Spleen (tissue), 11 donors: ENCODE measurements around the gene NFE2L1. TPM values are rescaled to one million over a fixed set of nuclear protein-coding genes. Genes with fewer than 3 reads are reported as not detected.
"Not testable (repeated sequence)": the region's sequence is repeated elsewhere in the genome, so short reads cannot be mapped to it uniquely, and the experiment has no call there.

Experiments
- DNase-seq: peaks from one replicate; pipeline ENCODE4 v3.0.0-alpha.2; 2020
- H3K27ac ChIP-seq, 8 donors: fragments of 200-600 bp; sonication (generic) in 7 of 8; 1 replicate in 4 of 8; 2 replicates in 4 of 8; pipeline versions ENCODE4 v1.5.0 to v1.8.0; 2016 to 2021; ENCODE audit warnings: inconsistent platforms in 4 of 8, mild to moderate bottlenecking in 4 of 8, moderate library complexity in 1 of 8
- H3K27me3 ChIP-seq, 7 donors: fragments of 200-600 bp; sonication (generic) in 6 of 7; replicated peaks in 1 of 7; 1 replicate in 4 of 7; 2 replicates in 3 of 7; pipeline versions ENCODE4 v1.5.0 to v1.8.0; 2016 to 2021; ENCODE audit warnings: inconsistent platforms in 3 of 7, mild to moderate bottlenecking in 1 of 7
- H3K36me3 ChIP-seq, 6 donors: fragments of 200-600 bp; sonication (generic) in 5 of 6; 1 replicate in 4 of 6; 2 replicates in 2 of 6; pipeline versions ENCODE4 v1.5.0 to v1.8.0; 2016 to 2021; ENCODE audit warnings: inconsistent platforms in 2 of 6
- H3K4me1 ChIP-seq, 6 donors: fragments of 200-600 bp; sonication (generic) in 5 of 6; 1 replicate in 3 of 6; 2 replicates in 3 of 6; pipeline versions ENCODE4 v1.5.0 to v1.8.0; 2016 to 2021; ENCODE audit warnings: inconsistent platforms in 3 of 6
- H3K4me3 ChIP-seq, 8 donors: fragments of 200-600 bp; sonication (generic) in 7 of 8; 1 replicate in 4 of 8; 2 replicates in 4 of 8; pipeline versions ENCODE4 v1.5.0 to v1.8.0; 2016 to 2021; ENCODE audit warnings: inconsistent platforms in 4 of 8, mild to moderate bottlenecking in 4 of 8, moderate library complexity in 2 of 8
- H3K9me3 ChIP-seq, 8 donors: fragments of 200-600 bp; sonication (generic) in 7 of 8; 1 replicate in 4 of 8; 2 replicates in 4 of 8; pipeline versions ENCODE4 v1.5.0 to v1.8.0; 2016 to 2021; ENCODE audit warnings: inconsistent platforms in 4 of 8
- CTCF ChIP-seq, 11 experiments: fragments of 200-600 bp in 7 of 11; fragments of 450-650 bp in 4 of 11; sonication (generic) in 4 of 11; IDR thresholded peaks in 8 of 11; conservative IDR thresholded peaks in 3 of 11; 1 replicate in 7 of 11; 2 replicates in 4 of 11; pipeline versions ENCODE4 v1.4.0 to v1.8.0; 2016 to 2021; ENCODE audit warnings: antibody characterized with exemption in 11 of 11, inconsistent platforms in 4 of 11, mild to moderate bottlenecking in 1 of 11
- POLR2A ChIP-seq, 3 donors: fragments of 450-650 bp; IDR thresholded peaks; one replicate each; pipeline ENCODE4 v1.5.1; 2017; ENCODE audit warnings: antibody characterized with exemption in 3 of 3, mild to moderate bottlenecking in 1 of 3
- POLR2AphosphoS5 ChIP-seq, 3 donors: sonication (generic); formaldehyde crosslinking; IDR thresholded peaks; one replicate each; pipeline ENCODE4 v1.5.1; 2017; ENCODE audit warnings: antibody characterized with exemption in 3 of 3
- WGBS, 5 donors: extraction: QIAGEN DNeasy Blood & Tissue Kit in 3 of 5; methylation state at CpG; one replicate each; pipeline versions ENCODE4 v1.1.5 to v1.1.7; 2013 to 2018; 5-methylcytosine and 5-hydroxymethylcytosine counted together
- intact Hi-C: fragments of 100-400 bp; cut with DNase I; formaldehyde crosslinking; loops from one replicate; pipeline ENCODE4 v1.15.0; 2023; ENCODE audit warnings: low total_unique reads
- polyA plus RNA-seq, 3 donors: library from polyadenylated mRNA; stranded (reverse); fragments of 200-250 nt; gene quantifications; one replicate each; pipeline ENCODE4 v1.2.1, GENCODE V29; 2013
- total RNA-seq, 7 donors: library from RNA; depleted of rRNA in 3 of 7; stranded (reverse); fragments of >200 nt in 3 of 7; fragmentation: NEBNext Ultra II Directional in 4 of 7; extraction: Animal tissue kit (Norgen Biotek cat#: 25700) in 4 of 7; gene quantifications; one replicate each; pipeline versions ENCODE4 v1.1.0 to v1.2.1, GENCODE V29; 2016 to 2021
- donor health status: healthy with polysubstance abuse.
- donor health status: DM: no; HTN: no; CAD: no; lungs with moderate emphysema.
- donor health status: DM: no; HTN: no; CAD: no.
- donor health status: Bipolar disorder and iron deficiency.
- donor health status: healthy.
- donor health status: DM: no; HTN: no; CAD: no.
- donor health status: DM: yes; HTN: yes; CAD: no.

The NFE2L1 gene
- total and polyA plus RNA-seq, 10 donors: 21.2 to 242 (median 134) TPM

- WGBS, 5 donors: 77 to 89% (median 83%) methylated on average over 5 to 6 of the region's 6 CpGs
- no peak for TF ChIP-seq POLR2A (IDR thresholded peaks at IDR 0.05)
- no peak for TF ChIP-seq POLR2AphosphoS5 (IDR thresholded peaks at IDR 0.05)
- no peak for TF ChIP-seq CTCF (IDR thresholded peaks at IDR 0.05 in 8 of 11, conservative IDR thresholded peaks at IDR 0.05 in 3 of 11)
- Histone ChIP-seq H3K9me3 (no peaks in the 10 kb centered on the region), H3K4me1 (peaks cover 8 to 37% (median 32%) of the 10 kb centered on the region in 6 donors), H3K36me3 (no peaks in the 10 kb centered on the region), H3K27me3 (peaks cover 0 to 60% (median 14%) of the 10 kb centered on the region in 7 donors), H3K27ac (no peak overlapping the region), H3K4me3 (no peak overlapping the region)
- peak; percentile 54 for DNase-seq
- intact Hi-C loops: no loop called here
Observed at GRCh38 chr17:48013876-48014594, 34.1 kb upstream of the NFE2L1 start.

DNA sequence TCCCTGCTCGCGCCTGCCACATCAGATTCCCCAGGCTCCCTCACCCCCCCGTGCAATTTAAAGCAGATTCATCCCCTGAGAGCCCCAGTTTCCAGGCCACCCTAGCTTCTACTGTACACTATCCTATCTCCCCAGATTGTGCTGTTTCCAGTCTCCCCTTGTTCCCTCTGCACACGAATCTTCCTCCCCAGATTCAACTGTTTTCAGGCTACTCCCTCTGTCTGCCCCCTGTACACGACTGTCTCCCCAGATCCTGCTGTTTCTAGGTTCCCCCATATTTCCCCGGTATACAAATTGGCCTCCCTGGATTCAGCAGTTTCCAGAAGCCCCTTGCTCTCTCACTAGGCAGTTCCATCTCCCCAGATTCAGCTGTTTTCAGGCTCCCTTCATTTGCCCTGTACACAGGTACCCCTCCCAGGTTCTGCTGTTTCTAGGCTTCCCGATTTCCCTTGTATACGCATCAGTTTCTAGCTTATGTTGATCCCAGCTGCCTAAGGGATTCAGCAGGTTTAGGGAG lies 33.5 kb upstream of the NFE2L1 start:
- WGBS, 5 donors: 72 to 80% (median 75%) methylated on average over 8 of the region's 8 CpGs
- Histone ChIP-seq H3K4me3 (no peak overlapping the region), H3K9me3 (no peaks in the 10 kb centered on the region), H3K27me3 (peaks cover 0 to 60% (median 14%) of the 10 kb centered on the region in 7 donors), H3K36me3 (no peaks in the 10 kb centered on the region), H3K4me1 (peaks cover 8 to 37% (median 32%) of the 10 kb centered on the region in 6 donors), H3K27ac (no peak overlapping the region)
- TF ChIP-seq CTCF (IDR thresholded peaks at IDR 0.05 in 8 of 11, conservative IDR thresholded peaks at IDR 0.05 in 3 of 11): no peak
- no peak for TF ChIP-seq POLR2AphosphoS5 (IDR thresholded peaks at IDR 0.05)
- TF ChIP-seq POLR2A (IDR thresholded peaks at IDR 0.05): no peak
- DNase-seq: no peak
- intact Hi-C loops: loop anchor here (5.0 kb wide), 1 partner anchor 37 kb away; no protein-coding TSS in a partner anchor

DNA sequence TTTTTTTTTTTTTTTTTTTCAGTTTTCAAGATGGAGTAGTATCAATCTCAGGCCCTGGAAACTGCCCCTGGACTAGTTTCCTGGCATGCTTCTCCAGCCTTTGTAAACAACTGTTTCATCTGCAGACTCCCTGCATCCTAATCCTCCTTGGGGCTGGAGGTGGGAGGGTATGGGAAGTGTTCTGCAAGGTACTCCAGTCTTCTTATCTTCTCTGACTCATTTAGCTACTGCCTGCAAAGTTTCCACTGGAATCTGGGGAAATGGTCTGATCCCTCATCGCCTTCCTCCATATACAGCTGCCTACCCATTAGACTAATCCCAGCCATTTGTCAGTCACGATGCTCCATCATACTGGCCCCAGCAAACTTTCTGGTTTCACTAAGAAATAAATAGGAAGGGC lies 32.0 kb upstream of the NFE2L1 start:
- Histone ChIP-seq H3K27ac (no peak overlapping the region), H3K9me3 (no peaks in the 10 kb centered on the region), H3K4me1 (peaks cover 8 to 38% (median 33%) of the 10 kb centered on the region in 6 donors), H3K36me3 (no peaks in the 10 kb centered on the region), H3K27me3 (peaks cover 0 to 60% (median 14%) of the 10 kb centered on the region in 7 donors), H3K4me3 (no peak overlapping the region)
- 86 to 97% (median 90%) methylated on average over 2 of the region's 2 CpGs for WGBS, 5 donors
- no peak for DNase-seq
- intact Hi-C loops: loop anchor here (5.0 kb wide), 1 partner anchor 39 kb away; no protein-coding TSS in a partner anchor
- TF ChIP-seq POLR2AphosphoS5 (IDR thresholded peaks at IDR 0.05) (no peak), CTCF (IDR thresholded peaks at IDR 0.05 in 8 of 11, conservative IDR thresholded peaks at IDR 0.05 in 3 of 11) (no peak), POLR2A (IDR thresholded peaks at IDR 0.05) (no peak)

DNA sequence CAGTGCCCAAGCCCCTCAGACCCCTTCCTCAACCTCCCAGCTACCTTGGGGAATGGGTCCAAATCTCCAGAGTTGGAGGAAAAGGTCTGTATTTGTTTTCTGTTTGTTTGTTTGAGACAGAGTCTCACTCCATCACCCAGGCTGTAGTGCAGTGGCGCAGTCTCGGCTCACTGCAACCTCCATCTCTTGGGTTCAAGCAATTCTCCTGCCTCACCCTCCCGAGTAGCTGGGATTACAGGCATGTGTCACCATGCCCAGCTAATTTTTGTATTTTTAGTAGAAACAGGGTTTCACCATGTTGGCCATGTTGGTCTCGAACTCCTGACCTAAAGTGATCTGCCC lies 30.4 kb upstream of the NFE2L1 start:
- peak; percentile 19 for DNase-seq
- peaks cover 0 to 60% (median under 1%) of the 10 kb centered on the region in 7 donors for H3K27me3 ChIP-seq
- H3K9me3 ChIP-seq, H3K36me3 ChIP-seq, H3K4me3 ChIP-seq: not testable (repeated sequence)
- peak overlapping the region in 5 of 8 donors; percentile 66 to 82 (median 78) for H3K27ac ChIP-seq
- 58 to 90% (median 86%) methylated on average over 4 of the region's 4 CpGs for WGBS, 5 donors
- intact Hi-C loops: loop anchor here (5.0 kb wide), 1 partner anchor 40 kb away; no protein-coding TSS in a partner anchor
- H3K4me1 ChIP-seq: peaks cover 0 to 36% (median 23%) of the 10 kb centered on the region in 6 donors
